ENCODE results near the gene ECEL1.

DNA sequence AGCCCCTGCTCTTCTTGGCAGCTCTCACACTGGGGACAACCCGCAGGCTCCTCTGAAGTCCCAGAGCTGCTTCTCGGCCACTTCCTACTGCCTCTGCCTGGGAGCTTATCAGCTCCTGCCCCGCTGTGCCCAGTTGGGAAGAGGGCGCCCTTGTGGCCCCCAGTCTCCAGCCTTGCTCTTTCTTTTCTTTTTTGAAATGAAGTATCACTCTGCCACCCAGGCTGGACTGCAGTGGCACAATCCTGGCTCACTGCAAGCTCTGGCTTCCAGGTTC, 52.3 kb downstream of the ECEL1 start:
- TF ChIP-seq ELF4 (CRISPR knock-in tag; IDR thresholded peaks at IDR 0.05): no peak
- no peak for TF ChIP-seq ZBTB49 (CRISPR knock-in tag; IDR thresholded peaks at IDR 0.05; ENCODE audit: borderline replicate concordance)
- no peak for TF ChIP-seq POLR2A (conservative IDR thresholded peaks at IDR 0.05)
- TF ChIP-seq REST (IDR thresholded peaks at IDR 0.05; ENCODE audit: borderline replicate concordance): no peak
- no peak for TF ChIP-seq REST (CRISPR knock-in tag; IDR thresholded peaks at IDR 0.05; ENCODE audit: low read depth)
- TF ChIP-seq JUN (IDR thresholded peaks at IDR 0.05; ENCODE audit: borderline replicate concordance, low read depth, low read length): no peak
- TF ChIP-seq JUN (CRISPR knock-in tag; IDR thresholded peaks at IDR 0.05; ENCODE audit: borderline replicate concordance): no peak
- TF ChIP-seq RAD51 (IDR thresholded peaks at IDR 0.05; ENCODE audit: borderline replicate concordance, low read depth): no peak
- TF ChIP-seq, protein P1, sequence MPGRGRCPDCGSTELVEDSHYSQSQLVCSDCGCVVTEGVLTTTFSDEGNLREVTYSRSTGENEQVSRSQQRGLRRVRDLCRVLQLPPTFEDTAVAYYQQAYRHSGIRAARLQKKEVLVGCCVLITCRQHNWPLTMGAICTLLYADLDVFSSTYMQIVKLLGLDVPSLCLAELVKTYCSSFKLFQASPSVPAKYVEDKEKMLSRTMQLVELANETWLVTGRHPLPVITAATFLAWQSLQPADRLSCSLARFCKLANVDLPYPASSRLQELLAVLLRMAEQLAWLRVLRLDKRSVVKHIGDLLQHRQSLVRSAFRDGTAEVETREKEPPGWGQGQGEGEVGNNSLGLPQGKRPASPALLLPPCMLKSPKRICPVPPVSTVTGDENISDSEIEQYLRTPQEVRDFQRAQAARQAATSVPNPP (IDR thresholded peaks at IDR 0.05; ENCODE audit: borderline replicate concordance, insufficient read depth, insufficient read length): no peak
- no peak for TF ChIP-seq ARNT (IDR thresholded peaks at IDR 0.05)
- no peak for TF ChIP-seq GTF3C2 (IDR thresholded peaks at IDR 0.05; ENCODE audit: borderline replicate concordance, extremely low read depth, insufficient read length)
